NB4 (cell line): ENCODE measurements around the gene TEAD1.

Source experiments
- DNase-seq: peaks from one replicate; pipeline ENCODE4 v3.0.0; 2010; ENCODE audit warnings: low read depth
- H3K4me3 ChIP-seq: one replicate; pipeline ENCODE4 v1.5.1; 2011; ENCODE audit warnings: mild to moderate bottlenecking, low read depth, low read length, moderate library complexity
- MYC ChIP-seq: IDR thresholded peaks from 2 replicates; pipeline ENCODE4 v1.6.1; 2011; ENCODE audit warnings: low read depth, low read length
- POLR2A ChIP-seq: IDR thresholded peaks from 2 replicates; pipeline ENCODE4 v1.6.1; 2011; ENCODE audit warnings: mild to moderate bottlenecking; ENCODE audit not compliant: insufficient read length; ENCODE audit errors: extremely low read depth
- TF ChIP-seq, protein P1 (sequence below): IDR thresholded peaks from 2 replicates; pipeline ENCODE4 v1.6.1; 2011; ENCODE audit warnings: low read depth, low read length
- TF ChIP-seq, protein P2 (sequence below): IDR thresholded peaks from one replicate; pipeline ENCODE4 v1.5.1; 2012; ENCODE audit warnings: low read depth, low read length

The TEAD1 gene

DNA sequence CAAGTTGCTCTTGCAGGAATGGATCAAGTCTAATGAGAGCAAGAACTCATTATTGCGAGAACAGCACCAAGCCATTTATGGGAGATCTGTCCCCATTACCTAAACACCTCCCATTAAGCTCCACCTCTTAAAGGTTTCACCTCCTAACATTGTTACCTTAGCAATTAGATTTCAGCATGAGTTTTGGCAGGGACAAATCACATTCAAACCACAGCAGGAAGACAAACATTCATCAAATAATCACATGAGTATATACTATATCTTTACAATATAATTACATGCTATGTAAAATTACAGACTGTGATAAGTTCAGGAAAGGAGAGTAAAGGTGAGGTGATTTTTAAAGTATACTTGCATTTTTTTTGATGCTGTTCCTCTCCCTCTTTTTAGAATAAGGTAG, 6.6 kb upstream of the TEAD1 start:
- no peak for DNase-seq
- TF ChIP-seq POLR2A (no peak), MYC (no peak)
- TF ChIP-seq, protein P1, sequence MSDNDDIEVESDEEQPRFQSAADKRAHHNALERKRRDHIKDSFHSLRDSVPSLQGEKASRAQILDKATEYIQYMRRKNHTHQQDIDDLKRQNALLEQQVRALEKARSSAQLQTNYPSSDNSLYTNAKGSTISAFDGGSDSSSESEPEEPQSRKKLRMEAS: no peak
- TF ChIP-seq, protein P2, sequence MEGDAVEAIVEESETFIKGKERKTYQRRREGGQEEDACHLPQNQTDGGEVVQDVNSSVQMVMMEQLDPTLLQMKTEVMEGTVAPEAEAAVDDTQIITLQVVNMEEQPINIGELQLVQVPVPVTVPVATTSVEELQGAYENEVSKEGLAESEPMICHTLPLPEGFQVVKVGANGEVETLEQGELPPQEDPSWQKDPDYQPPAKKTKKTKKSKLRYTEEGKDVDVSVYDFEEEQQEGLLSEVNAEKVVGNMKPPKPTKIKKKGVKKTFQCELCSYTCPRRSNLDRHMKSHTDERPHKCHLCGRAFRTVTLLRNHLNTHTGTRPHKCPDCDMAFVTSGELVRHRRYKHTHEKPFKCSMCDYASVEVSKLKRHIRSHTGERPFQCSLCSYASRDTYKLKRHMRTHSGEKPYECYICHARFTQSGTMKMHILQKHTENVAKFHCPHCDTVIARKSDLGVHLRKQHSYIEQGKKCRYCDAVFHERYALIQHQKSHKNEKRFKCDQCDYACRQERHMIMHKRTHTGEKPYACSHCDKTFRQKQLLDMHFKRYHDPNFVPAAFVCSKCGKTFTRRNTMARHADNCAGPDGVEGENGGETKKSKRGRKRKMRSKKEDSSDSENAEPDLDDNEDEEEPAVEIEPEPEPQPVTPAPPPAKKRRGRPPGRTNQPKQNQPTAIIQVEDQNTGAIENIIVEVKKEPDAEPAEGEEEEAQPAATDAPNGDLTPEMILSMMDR: no peak
- no peak overlapping the region for H3K4me3 ChIP-seq

DNA sequence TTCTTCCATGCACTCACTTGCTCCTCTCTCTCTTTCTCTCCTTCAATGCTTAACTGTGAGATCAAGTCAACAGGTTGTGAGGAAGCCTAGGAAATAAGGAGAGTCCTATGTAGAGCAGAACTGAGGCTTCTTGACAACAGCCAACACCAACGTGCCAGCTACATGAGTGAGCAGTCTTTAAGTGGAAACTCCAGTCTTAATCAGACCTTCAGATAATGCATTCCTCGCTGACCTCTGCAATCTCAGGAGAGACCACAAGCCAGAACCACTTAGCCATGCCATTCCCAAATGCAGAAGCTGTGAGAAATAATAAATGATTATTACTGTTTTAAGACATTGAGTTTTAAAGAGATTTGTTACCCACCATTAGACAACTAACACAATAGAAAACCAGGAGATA, 6.1 kb upstream of the TEAD1 start:
- H3K4me3 ChIP-seq: no peak overlapping the region
- DNase-seq: no peak
- TF ChIP-seq, protein P2: no peak
- TF ChIP-seq, protein P1: no peak
- TF ChIP-seq MYC (no peak), POLR2A (no peak)

DNA sequence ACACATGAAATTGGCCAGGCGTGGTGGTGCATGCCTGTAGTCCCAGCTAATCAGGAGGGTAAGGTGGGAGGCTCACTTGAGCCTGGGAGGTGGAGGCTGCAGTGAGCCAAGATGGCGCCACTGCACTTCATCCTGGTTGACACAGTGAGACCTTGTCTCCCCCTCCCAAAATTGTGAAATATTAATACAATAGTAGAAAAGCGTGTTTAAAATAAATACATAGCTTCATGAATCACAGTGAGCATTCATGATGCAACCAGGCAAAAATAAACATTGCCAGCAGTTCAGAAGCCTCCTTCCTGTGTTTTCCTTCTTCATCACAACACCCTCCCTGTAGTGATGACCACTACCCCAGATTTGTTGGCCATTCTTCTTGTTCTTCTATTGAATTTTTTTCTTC, 4.3 kb upstream of the TEAD1 start:
- TF ChIP-seq, protein P2: no peak
- no peak for TF ChIP-seq MYC
- no peak for TF ChIP-seq POLR2A
- TF ChIP-seq, protein P1: no peak
- DNase-seq: no peak
- no peak overlapping the region for H3K4me3 ChIP-seq

DNA sequence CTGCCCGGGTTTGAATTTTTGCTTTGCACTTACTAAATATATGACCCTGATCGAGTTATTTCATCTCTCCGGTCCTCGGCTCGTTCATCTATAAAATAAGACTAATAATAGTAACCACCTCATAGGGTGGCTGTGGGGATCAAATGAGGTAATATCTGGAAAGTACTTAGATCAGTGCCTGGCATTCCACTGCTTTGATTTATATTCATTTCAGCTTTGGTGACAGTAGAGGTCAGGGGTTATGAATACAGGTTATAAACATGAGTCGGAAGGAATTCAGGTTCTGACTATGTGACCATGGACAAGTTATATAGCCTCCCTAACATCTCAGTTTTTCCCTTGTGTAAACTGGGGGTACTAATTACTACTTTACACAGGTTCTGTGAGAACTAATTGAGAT, 2.9 kb upstream of the TEAD1 start:
- no peak for DNase-seq
- TF ChIP-seq POLR2A (no peak), MYC (no peak)
- TF ChIP-seq, protein P1: no peak
- TF ChIP-seq, protein P2: no peak
- no peak overlapping the region for H3K4me3 ChIP-seq

DNA sequence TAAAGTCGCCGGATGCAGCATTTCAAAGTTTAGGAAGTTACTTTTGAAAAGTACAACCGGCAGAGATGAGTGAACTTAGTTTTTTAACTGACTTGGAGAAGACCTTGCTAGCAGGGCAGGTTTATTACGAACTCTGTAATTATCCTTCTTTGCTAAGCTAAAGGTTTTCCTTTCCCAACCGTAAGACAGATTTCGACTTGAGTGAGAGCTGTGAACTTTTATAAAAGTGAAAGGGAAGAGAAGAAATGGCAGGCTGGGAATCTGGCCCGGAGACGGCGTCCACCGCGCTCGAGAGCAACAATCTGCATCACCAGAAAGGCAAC, 659 bp upstream of the TEAD1 start:
- TF ChIP-seq, protein P1: no peak
- TF ChIP-seq, protein P2: no peak
- TF ChIP-seq MYC: no peak
- TF ChIP-seq POLR2A: no peak
- no peak for DNase-seq
- H3K4me3 ChIP-seq: no peak overlapping the region

DNA sequence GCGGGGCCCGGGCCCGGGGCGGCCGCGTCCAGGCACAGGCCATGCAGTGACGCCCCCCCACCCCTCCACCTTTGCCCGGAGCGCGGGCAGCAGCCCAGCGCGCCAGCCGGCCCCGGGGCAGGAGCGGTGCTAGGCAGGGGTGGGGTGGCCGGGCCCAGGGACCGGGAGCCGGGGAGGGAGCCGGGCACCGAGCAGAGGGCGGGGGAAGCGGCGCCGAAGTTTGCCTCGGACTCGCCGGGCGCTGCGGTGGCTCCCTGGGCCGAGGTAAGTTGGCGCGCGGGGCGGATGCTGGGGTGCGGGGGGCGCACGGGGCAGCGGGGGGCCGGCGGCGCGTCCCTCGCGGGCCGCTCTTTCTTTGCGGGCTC, 332 bp downstream of the TEAD1 start:
- DNase-seq: no peak
- H3K4me3 ChIP-seq: no peak overlapping the region
- TF ChIP-seq, protein P2: no peak
- TF ChIP-seq, protein P1: no peak
- no peak for TF ChIP-seq MYC
